Measurements from ENCODE around the gene FNIP2.

DNA sequence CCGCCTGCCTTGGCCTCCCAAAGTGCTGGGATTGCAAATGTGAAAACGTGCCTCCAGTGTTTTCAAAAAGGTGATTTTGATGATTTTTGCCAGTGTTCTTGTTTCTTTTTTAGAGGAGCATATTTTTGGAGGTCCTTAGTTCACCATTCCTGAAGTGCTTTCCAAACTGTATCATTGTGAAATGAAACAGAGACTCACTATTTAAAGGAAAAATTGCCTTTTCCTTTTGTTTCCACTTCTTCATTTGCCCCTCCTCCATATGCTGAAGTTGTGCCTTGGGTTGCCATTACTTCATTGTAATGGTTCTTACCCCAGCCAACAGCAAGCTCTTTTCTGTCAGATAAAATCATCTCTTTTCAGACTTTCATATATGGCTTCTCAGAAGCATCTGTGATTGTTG, 164.4 kb downstream of the FNIP2 start:
- TF ChIP-seq, protein P1, sequence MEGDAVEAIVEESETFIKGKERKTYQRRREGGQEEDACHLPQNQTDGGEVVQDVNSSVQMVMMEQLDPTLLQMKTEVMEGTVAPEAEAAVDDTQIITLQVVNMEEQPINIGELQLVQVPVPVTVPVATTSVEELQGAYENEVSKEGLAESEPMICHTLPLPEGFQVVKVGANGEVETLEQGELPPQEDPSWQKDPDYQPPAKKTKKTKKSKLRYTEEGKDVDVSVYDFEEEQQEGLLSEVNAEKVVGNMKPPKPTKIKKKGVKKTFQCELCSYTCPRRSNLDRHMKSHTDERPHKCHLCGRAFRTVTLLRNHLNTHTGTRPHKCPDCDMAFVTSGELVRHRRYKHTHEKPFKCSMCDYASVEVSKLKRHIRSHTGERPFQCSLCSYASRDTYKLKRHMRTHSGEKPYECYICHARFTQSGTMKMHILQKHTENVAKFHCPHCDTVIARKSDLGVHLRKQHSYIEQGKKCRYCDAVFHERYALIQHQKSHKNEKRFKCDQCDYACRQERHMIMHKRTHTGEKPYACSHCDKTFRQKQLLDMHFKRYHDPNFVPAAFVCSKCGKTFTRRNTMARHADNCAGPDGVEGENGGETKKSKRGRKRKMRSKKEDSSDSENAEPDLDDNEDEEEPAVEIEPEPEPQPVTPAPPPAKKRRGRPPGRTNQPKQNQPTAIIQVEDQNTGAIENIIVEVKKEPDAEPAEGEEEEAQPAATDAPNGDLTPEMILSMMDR (IDR thresholded peaks at IDR 0.05), result no peak
- TF ChIP-seq ZFX (IDR thresholded peaks at IDR 0.05; ENCODE audit: borderline replicate concordance), result no peak
